Activated T-cell treated with anti-CD3 and anti-CD28 coated beads, Interleukin-2, amount 50 U/mL, for 72 hours (primary cell): Measurements from ENCODE around the gene ITPR1. TPM values are rescaled to one million over a fixed set of nuclear protein-coding genes. Genes with fewer than 3 reads are reported as not detected.
A peak's percentile ranks its signal among the peaks of the same experiment; 100 is the strongest.

ENCODE experiments used
- ATAC-seq, 2 donors: fragments of 150-1000 bp; cut with Tn5 transposase; replicated peaks in 1 of 2; 2 replicates each; pipeline ENCODE4 v1.10.0; 2021; ENCODE audit warnings: moderate library complexity in 2 of 2, mild to moderate bottlenecking in 1 of 2
- DNase-seq, 2 donors: peaks; one replicate each; pipeline ENCODE4 v3.0.0; 2021 to 2022; ENCODE audit warnings: mixed read lengths in 1 of 2
- H3K27ac Mint-ChIP-seq: one replicate; pipeline ENCODE4 v1.8.0; 2022; ENCODE audit warnings: mild to moderate bottlenecking, moderate library complexity, mixed read lengths
- H3K27me3 Mint-ChIP-seq: one replicate; pipeline ENCODE4 v1.8.0; 2022; ENCODE audit warnings: low read depth, mixed read lengths
- H3K36me3 Mint-ChIP-seq, 2 donors: one replicate each; pipeline ENCODE4 v1.8.0; 2022; ENCODE audit warnings: mixed read lengths in 2 of 2, mild to moderate bottlenecking in 1 of 2; ENCODE audit not compliant: insufficient read depth in 2 of 2
- H3K4me1 Mint-ChIP-seq: one replicate; pipeline ENCODE4 v1.8.0; 2022; ENCODE audit warnings: low read depth, mixed read lengths
- H3K4me3 Mint-ChIP-seq, 2 donors: one replicate each; pipeline ENCODE4 v1.8.0; 2022; ENCODE audit warnings: mild to moderate bottlenecking in 2 of 2, mixed read lengths in 2 of 2, moderate library complexity in 2 of 2
- H3K9me3 Mint-ChIP-seq, 2 donors: one replicate each; pipeline ENCODE4 v1.8.0; 2022; ENCODE audit warnings: mixed read lengths in 2 of 2
- total RNA-seq, 2 donors: library from RNA; stranded (reverse); gene quantifications; one replicate each; pipeline ENCODE4 v1.2.3, GENCODE V29; 2022

ITPR1 gene
- total RNA-seq, 2 donors from 2014 or later = 95.2 to 147 TPM

DNA sequence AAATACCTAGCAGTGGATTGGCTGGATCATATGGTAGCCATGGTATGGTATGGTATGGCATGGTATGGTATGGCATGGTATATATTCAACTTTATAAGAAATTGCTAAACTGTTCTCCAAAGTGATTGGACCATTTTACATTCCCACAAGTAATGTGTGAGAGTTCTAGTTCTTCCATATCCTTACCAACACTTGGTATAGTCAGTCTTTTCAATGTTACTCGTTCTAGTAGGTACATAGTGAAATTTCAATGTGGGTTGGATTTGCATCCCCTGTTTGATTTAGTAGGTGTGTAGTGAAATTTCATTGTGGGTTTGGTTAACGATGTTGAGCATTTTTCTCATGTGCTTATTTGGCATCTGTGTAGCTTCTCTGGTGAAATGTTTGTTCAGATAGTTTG, 154.3 kb downstream of the ITPR1 start:
- DNase-seq = no peak
- Mint-ChIP-seq H3K36me3 (peaks cover 5 to 15% of the 10 kb centered on the region in 2 donors), H3K4me3 (no peak overlapping the region), H3K9me3 (no peaks in the 10 kb centered on the region), H3K27ac (no peak overlapping the region), H3K4me1 (peaks cover 11% of the 10 kb centered on the region), H3K27me3 (no peaks in the 10 kb centered on the region)
- no peak for ATAC-seq

DNA sequence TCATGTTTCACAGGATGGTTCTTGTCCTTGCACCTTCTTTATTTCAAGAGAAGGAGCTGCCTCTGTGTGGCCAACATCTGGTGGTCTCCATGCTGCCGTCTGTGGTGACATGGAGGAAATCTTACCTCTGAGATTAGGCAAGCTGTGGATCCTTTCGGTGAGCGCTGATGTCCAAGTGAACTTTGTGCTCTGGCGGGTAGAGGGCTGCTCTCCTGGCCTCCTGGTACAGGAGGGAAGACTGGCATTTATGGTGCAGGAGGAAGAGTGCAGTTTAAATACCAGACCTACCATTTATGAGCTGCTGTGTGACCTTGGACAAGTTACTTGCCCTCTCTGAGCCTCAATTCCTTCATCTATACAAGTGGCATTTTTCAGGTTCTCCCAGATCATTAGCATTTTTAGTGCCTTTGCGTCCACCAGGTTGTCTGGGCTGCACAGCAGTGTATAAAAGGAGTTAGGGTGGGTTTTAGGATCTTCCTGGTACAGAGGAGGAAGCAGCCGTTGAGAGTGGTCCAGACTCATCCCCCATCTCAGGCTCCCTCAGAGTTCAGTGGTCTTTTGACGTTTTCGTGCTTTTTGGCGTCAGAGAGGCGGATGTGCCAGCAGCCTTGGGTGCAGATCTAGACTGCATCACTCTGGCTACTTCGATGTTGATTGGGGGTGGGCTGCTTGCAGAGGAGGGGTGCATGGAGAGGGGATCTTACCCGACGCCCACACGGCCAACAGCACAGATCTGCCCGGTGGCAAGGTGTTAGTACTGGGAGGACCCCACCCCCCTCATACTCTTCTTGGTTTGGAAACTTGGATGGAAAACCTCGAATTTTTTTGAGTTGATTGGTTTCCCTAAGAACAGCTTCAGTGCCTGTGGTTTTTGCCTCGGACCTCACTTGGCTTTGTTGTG, 162.2 kb downstream of the ITPR1 start:
- H3K36me3 Mint-ChIP-seq = peaks cover 0 to 1% of the 10 kb centered on the region in 2 donors
- H3K4me3 Mint-ChIP-seq = no peak overlapping the region
- H3K27ac Mint-ChIP-seq = no peak overlapping the region
- DNase-seq (no peak), ATAC-seq (no peak)
- H3K9me3 Mint-ChIP-seq = no peaks in the 10 kb centered on the region
- no peaks in the 10 kb centered on the region for H3K4me1 Mint-ChIP-seq
- H3K27me3 Mint-ChIP-seq = no peaks in the 10 kb centered on the region

DNA sequence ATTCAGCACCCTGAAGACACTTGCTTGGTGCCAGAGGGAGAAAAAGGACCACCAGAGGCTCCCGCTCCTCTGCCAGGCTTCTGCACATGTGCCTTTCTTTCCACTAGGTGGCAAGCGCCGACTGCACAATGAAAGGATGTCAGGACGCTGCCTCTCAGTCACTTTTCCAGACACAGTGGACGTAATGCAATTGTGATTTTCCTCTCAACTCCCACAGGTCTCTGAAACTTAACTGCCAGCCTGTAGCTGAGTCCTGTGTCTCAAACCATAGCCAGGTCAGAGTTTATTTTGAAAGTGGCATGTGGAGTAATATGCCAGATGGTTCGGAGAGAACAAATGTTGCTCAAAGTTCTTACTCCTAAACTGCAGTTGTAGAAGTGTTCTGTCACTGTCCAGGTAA, 162.9 kb downstream of the ITPR1 start:
- Mint-ChIP-seq H3K9me3 (no peaks in the 10 kb centered on the region), H3K27me3 (no peaks in the 10 kb centered on the region), H3K4me3 (no peak overlapping the region), H3K27ac (no peak overlapping the region), H3K4me1 (no peaks in the 10 kb centered on the region), H3K36me3 (no peaks in the 10 kb centered on the region)
- DNase-seq = peak in 1 of 2 donors; percentile 15
- ATAC-seq = no peak

DNA sequence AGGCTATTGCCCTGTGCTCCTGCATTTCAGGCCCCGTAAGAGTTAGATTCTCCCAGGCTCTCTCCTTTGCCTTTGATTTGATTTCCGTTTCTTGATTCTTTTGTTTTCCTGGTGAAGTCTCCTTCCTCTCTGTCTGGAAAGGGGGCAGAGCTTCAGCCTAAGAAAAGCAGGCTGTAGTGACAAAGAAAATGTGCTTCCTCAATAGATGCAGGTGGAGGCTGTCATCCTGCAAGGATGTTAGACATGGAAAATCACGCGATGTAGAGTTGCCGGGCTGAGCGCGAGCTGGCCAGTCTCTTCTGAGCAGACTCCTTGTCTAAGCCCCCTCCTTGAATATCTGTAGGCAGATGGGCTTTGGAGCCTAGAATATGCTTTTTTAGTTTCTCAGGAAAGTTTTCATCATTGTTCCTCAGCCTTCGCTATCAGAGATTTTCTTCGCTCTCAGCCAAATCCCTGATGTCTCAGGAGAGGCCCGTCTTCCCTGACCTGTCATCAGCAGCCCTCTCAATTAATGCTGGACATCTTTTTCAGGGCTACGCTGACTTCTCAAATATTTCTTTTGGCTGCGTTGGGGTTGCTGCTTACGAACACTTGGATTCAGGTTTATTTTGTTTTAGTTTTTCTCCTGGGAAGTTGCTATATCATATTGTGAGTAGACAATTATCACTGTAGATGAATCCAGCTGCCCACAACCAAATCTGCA, 163.6 kb downstream of the ITPR1 start:
- DNase-seq (no peak), ATAC-seq (no peak)
- Mint-ChIP-seq H3K27me3 (no peaks in the 10 kb centered on the region), H3K27ac (no peak overlapping the region), H3K9me3 (no peaks in the 10 kb centered on the region), H3K36me3 (no peaks in the 10 kb centered on the region), H3K4me3 (no peak overlapping the region), H3K4me1 (no peaks in the 10 kb centered on the region)

DNA sequence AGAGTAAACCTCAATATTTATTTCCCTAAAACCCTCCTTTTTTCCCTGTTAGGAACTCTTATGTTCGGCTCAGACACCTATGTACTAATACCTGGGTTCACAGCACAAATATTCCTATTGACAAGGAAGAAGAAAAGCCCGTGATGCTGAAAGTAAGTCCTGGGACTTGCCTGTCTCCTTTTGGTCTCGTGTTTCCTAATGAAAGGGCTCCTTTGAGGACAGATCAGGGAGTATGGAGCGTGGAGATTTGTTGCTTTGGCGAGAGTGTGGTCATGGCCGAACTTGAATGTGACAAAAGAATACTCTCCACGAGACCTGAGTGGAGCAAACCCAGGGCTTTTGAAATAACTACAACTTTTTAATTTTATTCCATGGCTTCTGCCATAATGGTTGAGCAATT, 167.8 kb downstream of the ITPR1 start:
- peaks cover 2 to 6% of the 10 kb centered on the region in 2 donors for H3K36me3 Mint-ChIP-seq
- H3K4me3 Mint-ChIP-seq = no peak overlapping the region
- no peaks in the 10 kb centered on the region for H3K9me3 Mint-ChIP-seq
- H3K27ac Mint-ChIP-seq = no peak overlapping the region
- no peak for ATAC-seq
- no peaks in the 10 kb centered on the region for H3K4me1 Mint-ChIP-seq
- no peak for DNase-seq
- H3K27me3 Mint-ChIP-seq = no peaks in the 10 kb centered on the region

DNA sequence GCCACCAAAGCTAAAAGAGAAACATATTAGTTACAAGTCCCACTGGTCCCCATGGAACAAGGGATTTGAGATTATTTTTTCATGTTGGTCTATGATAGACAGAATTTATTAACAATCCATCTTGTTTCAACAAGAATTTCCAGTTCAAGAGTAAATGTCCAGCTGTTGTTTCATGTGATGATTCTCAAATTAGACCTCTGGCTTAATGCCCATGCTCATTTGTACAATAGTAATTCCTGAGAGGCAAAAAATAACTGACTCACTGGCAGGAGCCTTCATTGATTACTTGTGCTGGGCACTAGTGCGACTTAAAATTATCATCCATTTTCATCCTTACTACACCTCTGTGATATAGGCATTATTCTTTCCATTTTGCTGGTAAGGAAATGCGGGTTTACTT, 171.3 kb downstream of the ITPR1 start:
- Mint-ChIP-seq H3K36me3 (peaks cover 4 to 15% of the 10 kb centered on the region in 2 donors), H3K9me3 (no peaks in the 10 kb centered on the region), H3K4me1 (no peaks in the 10 kb centered on the region), H3K27me3 (no peaks in the 10 kb centered on the region), H3K27ac (no peak overlapping the region), H3K4me3 (no peak overlapping the region)
- no peak for DNase-seq
- no peak for ATAC-seq

DNA sequence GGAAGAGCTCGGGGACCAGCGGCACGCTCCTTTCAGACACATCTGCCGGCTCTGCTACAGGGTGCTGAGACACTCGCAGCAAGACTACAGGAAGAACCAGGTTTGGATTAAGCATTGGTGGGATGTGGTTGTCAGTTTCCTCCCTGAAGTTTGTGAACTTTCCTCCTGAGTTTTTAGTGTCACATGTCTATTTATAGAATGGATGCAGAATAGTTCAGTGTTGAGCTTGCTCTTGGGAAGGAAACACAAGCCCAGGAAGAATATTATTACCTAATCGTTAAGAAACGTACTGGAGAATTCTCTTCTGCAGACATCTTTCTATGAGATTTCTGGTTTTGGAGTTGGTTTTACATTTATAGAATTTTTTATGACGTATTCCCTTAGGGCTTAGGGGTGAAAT, 172.0 kb downstream of the ITPR1 start:
- H3K36me3 Mint-ChIP-seq = peaks cover 4 to 18% of the 10 kb centered on the region in 2 donors

DNA sequence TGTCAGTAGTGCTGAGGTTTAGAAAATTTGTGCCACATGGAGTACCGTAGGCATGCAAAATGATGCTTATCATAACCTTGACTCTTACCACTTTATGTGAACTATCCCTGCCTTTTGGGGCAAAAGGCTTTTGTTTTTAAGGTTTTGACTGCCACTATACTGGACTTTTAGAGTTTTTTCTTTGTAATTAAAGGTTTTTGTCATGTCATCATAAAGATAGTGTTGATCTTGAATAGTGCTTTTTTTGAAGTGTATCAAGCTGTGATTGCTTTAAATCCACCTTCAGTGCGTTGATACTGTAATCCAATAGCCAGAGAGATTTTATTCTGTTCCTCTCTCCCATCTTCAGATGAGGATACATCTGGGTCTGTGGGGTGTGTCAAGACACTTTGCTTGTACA, 172.9 kb downstream of the ITPR1 start:
- ATAC-seq = no peak
- Mint-ChIP-seq H3K4me1 (no peaks in the 10 kb centered on the region), H3K9me3 (no peaks in the 10 kb centered on the region), H3K27ac (no peak overlapping the region), H3K36me3 (peaks cover 4 to 25% of the 10 kb centered on the region in 2 donors), H3K4me3 (no peak overlapping the region), H3K27me3 (no peaks in the 10 kb centered on the region)
- DNase-seq = no peak

More for the DNA sequence above, 172.0 kb downstream of the ITPR1 start:
- H3K27me3 Mint-ChIP-seq = no peaks in the 10 kb centered on the region
- no peaks in the 10 kb centered on the region for H3K9me3 Mint-ChIP-seq
- no peak overlapping the region for H3K4me3 Mint-ChIP-seq
- no peaks in the 10 kb centered on the region for H3K4me1 Mint-ChIP-seq
- no peak overlapping the region for H3K27ac Mint-ChIP-seq
- DNase-seq (no peak), ATAC-seq (no peak)

DNA sequence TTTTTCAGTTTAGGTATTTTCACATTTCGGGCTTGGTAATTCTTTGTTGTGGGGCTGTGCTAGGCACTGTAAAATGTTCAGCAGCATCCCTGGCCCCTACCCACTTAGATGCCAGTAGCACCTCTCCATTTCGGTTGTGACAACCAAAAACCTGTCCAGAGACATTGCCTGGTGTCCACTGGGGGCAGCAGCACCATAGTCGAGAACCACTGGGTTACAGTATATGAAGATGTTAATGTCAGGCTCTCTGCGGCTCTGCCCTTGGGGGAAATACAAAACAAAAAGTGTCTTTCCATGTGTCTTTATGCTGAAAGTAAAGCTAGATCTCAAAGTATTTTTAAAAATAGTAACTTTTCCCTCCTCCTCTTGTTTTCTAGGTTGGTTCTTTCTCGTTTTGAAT, 177.2 kb downstream of the ITPR1 start:
- no peak overlapping the region for H3K27ac Mint-ChIP-seq
- peaks cover 2 to 24% of the 10 kb centered on the region in 2 donors for H3K36me3 Mint-ChIP-seq
- DNase-seq (no peak), ATAC-seq (no peak)
- H3K4me1 Mint-ChIP-seq = no peaks in the 10 kb centered on the region
- H3K4me3 Mint-ChIP-seq = no peak overlapping the region
- no peaks in the 10 kb centered on the region for H3K27me3 Mint-ChIP-seq
- no peaks in the 10 kb centered on the region for H3K9me3 Mint-ChIP-seq

DNA sequence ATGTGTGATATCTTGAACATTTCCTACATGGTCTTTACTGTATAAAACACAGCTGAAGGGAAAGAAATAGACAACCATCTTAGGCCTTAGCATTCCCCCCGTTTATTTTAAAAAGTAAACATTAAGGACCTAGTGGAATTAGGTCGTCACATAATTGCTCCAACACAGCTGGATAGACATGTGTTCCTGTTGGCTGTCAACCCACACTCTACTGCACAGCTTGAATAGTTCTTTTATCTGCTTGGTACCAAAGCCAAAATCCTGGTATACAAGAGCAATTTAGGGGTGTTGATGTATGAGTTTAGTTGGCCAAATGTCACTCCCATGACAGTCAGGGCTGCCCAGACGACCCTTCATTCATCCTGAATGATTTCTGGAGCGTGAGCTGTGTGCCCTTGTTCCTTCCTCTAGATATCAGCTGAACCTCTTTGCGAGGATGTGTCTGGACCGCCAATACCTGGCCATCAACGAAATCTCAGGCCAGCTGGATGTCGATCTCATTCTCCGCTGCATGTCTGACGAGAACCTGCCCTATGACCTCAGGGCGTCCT, 179.7 kb downstream of the ITPR1 start:
- no peak overlapping the region for H3K27ac Mint-ChIP-seq
- no peaks in the 10 kb centered on the region for H3K9me3 Mint-ChIP-seq
- no peaks in the 10 kb centered on the region for H3K27me3 Mint-ChIP-seq
- H3K36me3 Mint-ChIP-seq = peaks cover 3 to 31% of the 10 kb centered on the region in 2 donors
- no peaks in the 10 kb centered on the region for H3K4me1 Mint-ChIP-seq
- H3K4me3 Mint-ChIP-seq = no peak overlapping the region
- ATAC-seq (no peak), DNase-seq (no peak)

DNA sequence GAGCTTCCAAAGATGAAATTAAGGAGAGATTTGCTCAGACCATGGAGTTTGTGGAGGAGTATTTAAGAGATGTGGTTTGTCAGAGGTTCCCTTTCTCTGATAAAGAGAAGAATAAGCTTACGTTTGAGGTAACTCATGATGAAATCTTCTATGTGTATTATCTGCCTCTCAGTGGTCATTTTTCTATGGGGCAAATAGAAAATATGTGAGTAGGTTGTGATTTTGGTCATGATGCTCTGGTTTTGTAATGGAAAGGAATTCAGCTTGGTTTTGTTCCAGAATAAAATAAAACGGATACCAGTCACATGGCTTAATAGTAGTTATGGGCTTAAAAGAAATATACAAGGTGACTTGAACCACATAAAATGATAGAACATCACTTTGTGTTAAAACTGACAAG, 181.1 kb downstream of the ITPR1 start:
- Mint-ChIP-seq H3K27ac (no peak overlapping the region), H3K9me3 (no peaks in the 10 kb centered on the region), H3K27me3 (no peaks in the 10 kb centered on the region), H3K36me3 (peaks cover 3 to 28% of the 10 kb centered on the region in 2 donors), H3K4me1 (peaks cover 9% of the 10 kb centered on the region), H3K4me3 (no peak overlapping the region)
- no peak for DNase-seq
- ATAC-seq = no peak

DNA sequence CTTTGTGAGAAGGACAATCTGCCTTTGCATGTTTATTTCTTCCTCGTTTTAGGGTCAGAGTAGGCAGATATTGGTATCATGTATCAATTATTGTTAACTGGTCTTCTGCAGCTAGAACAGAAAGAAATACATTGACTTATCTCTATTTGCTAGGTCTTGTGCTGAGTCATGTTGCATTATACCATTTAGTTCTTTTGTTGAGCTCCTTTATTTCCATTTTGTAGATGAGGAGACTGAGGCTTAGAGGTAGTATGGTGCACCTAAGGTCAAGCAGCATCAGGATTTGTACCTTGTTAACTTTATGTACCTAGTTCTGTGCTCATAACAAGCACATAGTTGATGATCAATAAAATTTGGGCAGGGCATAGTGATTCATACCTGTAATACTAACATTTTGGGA, 182.6 kb downstream of the ITPR1 start:
- no peaks in the 10 kb centered on the region for H3K9me3 Mint-ChIP-seq
- peaks cover 2 to 23% of the 10 kb centered on the region in 2 donors for H3K36me3 Mint-ChIP-seq

DNA sequence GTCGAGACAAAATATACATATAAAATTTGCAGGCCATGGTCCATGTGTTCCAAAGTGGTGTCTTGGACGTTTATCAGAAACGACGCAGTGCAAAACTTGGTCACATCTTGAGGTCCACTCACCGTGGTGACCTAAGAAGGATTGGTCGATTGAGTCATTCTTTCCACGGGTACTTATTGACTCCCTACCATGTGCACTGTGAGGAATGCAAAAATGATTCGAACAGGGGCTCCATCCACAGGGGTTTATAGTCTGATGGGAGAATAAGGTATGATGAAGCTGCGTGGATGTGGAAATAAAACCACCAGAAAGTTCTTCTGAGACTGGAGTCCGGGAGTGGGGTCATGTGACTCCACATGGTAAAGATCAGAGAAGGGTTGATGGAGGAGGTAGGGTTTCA, 185.2 kb downstream of the ITPR1 start:
- Mint-ChIP-seq H3K27ac (no peak overlapping the region), H3K9me3 (no peaks in the 10 kb centered on the region), H3K4me1 (peaks cover 9% of the 10 kb centered on the region), H3K36me3 (peaks cover 2 to 21% of the 10 kb centered on the region in 2 donors), H3K4me3 (no peak overlapping the region), H3K27me3 (no peaks in the 10 kb centered on the region)
- ATAC-seq (peak; percentile 21 to 50), DNase-seq (no peak)

More for the DNA sequence above, 182.6 kb downstream of the ITPR1 start:
- ATAC-seq = no peak
- Mint-ChIP-seq H3K4me3 (no peak overlapping the region), H3K4me1 (peaks cover 9% of the 10 kb centered on the region), H3K27me3 (no peaks in the 10 kb centered on the region), H3K27ac (no peak overlapping the region)
- no peak for DNase-seq
